Measurements from ENCODE around the gene KRTAP5-5. TPM values are rescaled to one million over a fixed set of nuclear protein-coding genes. Genes with fewer than 3 reads are reported as not detected.
A peak's percentile ranks its signal among the peaks of the same experiment; 100 is the strongest.

KRTAP5-5 gene
- not detected for total RNA-seq (2021; ENCODE audit: unreplicated experiment)
- not detected for polyA plus RNA-seq (2012; ENCODE audit: insufficient read length)
- Bru-seq, nascent RNA = not detected
- BruChase-seq, experiment 1, labeled RNA remaining after a 2-hour chase = not detected
- not detected for BruChase-seq, experiment 2, labeled RNA remaining after a 6-hour chase
- long read RNA-seq = 0 reads

- in situ Hi-C loops (cut with HindIII; ENCODE audit: low pct_unique_long_range_greater_than_20kb, low sequenced_read_pairs) = loop anchor here (5.0 kb wide), 1 partner anchor 92 kb away; no protein-coding TSS in a partner anchor
- Histone ChIP-seq H3K27me3 (ENCODE audit: control insufficient read depth, insufficient read depth, low read length) (peaks cover 15% of the 10 kb centered on the region), H3K4me1 (ENCODE audit: control insufficient read depth, insufficient read depth, low read length) (peaks cover 10% of the 10 kb centered on the region; the same call in 1 of the 2 replicates), H3K36me3 (ENCODE audit: control insufficient read depth, insufficient read depth, low read length) (no peaks in the 10 kb centered on the region), H3K4me3 (ENCODE audit: low read depth in 2 of 2, low read length in 2 of 2) (no peak within 1 kb of the TSS), H3K27ac (ENCODE audit: low read length) (no peak within 1 kb of the TSS), H3K9me3 (ENCODE audit: control insufficient read depth, insufficient read depth, low read depth, low read length) (no peaks in the 10 kb centered on the region)
- DNase-seq (ENCODE audit: low read depth, low spot score) = no peak
- BruUV-seq (replicated peaks) = no TSS peak
- TF ChIP-seq TCF7L2 (IDR thresholded peaks at IDR 0.05; ENCODE audit: low read depth, low read length) = no peak
- no peak for TF ChIP-seq POLR2AphosphoS5 (IDR thresholded peaks at IDR 0.05; ENCODE audit: low read depth, low read length)
- TF ChIP-seq REST (IDR thresholded peaks at IDR 0.05; ENCODE audit: insufficient read depth in 1 of 2, low read depth in 2 of 2, low read length in 1 of 2) = no peak
- no peak for TF ChIP-seq CTCF (IDR thresholded peaks at IDR 0.05)
- TF ChIP-seq SIN3A (IDR thresholded peaks at IDR 0.05; ENCODE audit: borderline replicate concordance, insufficient read depth, low read depth, low read length) = no peak
- ATAC-seq = peak; percentile 47
- CTCF ChIA-PET = interaction anchor here (0.7 to 1.7 kb wide), 3 partner anchors 33 to 34 kb away, joined by 3 to 8 read pairs (median 6); no protein-coding TSS in a partner anchor
- POLR2A ChIA-PET = no interaction called here
- intact Hi-C loops (cut with micrococcal nuclease; ENCODE audit: unreplicated experiment) = no loop called here
Measured at GRCh38 chr11:1629326-1630185, at the start of gene KRTAP5-5. Gene KRTAP5-5 (plus strand): TSS chr11:1629775. CDS start chr11:1629841, 66 bp downstream.

- peak; percentile 65 for ATAC-seq
- CTCF ChIA-PET = interaction anchor here (0.5 to 1.3 kb wide), 5 partner anchors 8 to 300 kb away, joined by 3 to 11 read pairs (median 4); no protein-coding TSS in a partner anchor
- BruUV-seq (replicated peaks) = no TSS peak
Measured at GRCh38 chr11:1581976-1582375, 47.6 kb upstream of the KRTAP5-5 start.

More at GRCh38 chr11:1581976-1582375, 47.6 kb upstream of the KRTAP5-5 start:
- TF ChIP-seq POLR2AphosphoS5 (IDR thresholded peaks at IDR 0.05; ENCODE audit: low read depth, low read length) (no peak), TCF7L2 (IDR thresholded peaks at IDR 0.05; ENCODE audit: low read depth, low read length) (no peak), SIN3A (IDR thresholded peaks at IDR 0.05; ENCODE audit: borderline replicate concordance, insufficient read depth, low read depth, low read length) (no peak), REST (IDR thresholded peaks at IDR 0.05; ENCODE audit: insufficient read depth in 1 of 2, low read depth in 2 of 2, low read length in 1 of 2) (no peak), CTCF (IDR thresholded peaks at IDR 0.05) (no peak)
- H3K4me3 ChIP-seq (ENCODE audit: low read depth in 2 of 2, low read length in 2 of 2) = no peak overlapping the region
- no peaks in the 10 kb centered on the region for H3K4me1 ChIP-seq (ENCODE audit: control insufficient read depth, insufficient read depth, low read length)
- DNase-seq (ENCODE audit: low read depth, low spot score) = no peak
- POLR2A ChIA-PET = interaction anchor here (0.6 kb wide), 1 partner anchor 377 kb away, joined by 7 read pairs; no protein-coding TSS in a partner anchor
- in situ Hi-C loops (cut with HindIII; ENCODE audit: low pct_unique_long_range_greater_than_20kb, low sequenced_read_pairs) = no loop called here
- H3K36me3 ChIP-seq (ENCODE audit: control insufficient read depth, insufficient read depth, low read length) = no peaks in the 10 kb centered on the region
- H3K27me3 ChIP-seq (ENCODE audit: control insufficient read depth, insufficient read depth, low read length) = no peaks in the 10 kb centered on the region
- intact Hi-C loops (cut with micrococcal nuclease; ENCODE audit: unreplicated experiment) = no loop called here
- no peak overlapping the region for H3K27ac ChIP-seq (ENCODE audit: low read length)
- peaks cover 4% of the 10 kb centered on the region; the same call in 1 of the 2 replicates for H3K9me3 ChIP-seq (ENCODE audit: control insufficient read depth, insufficient read depth, low read depth, low read length)

Measured in Panc1 (cell line).